ENCODE results near the gene USP6NL. TPM values are rescaled to one million over a fixed set of nuclear protein-coding genes. Genes with fewer than 3 reads are reported as not detected.

USP6NL gene
- total and polyA plus RNA-seq, 10 of the 15 experiments (the other 5 are each of a cell fraction or from before 2014, with no cell fraction given), result 4.0 to 27.7 (median 18.2) TPM

- Histone ChIP-seq H2AFZ (ENCODE audit: control insufficient read depth, low read depth, low read length) (no peak overlapping the region), H3K4me1 (ENCODE audit: control insufficient read depth, insufficient read depth, low read length) (peaks cover 26% of the 10 kb centered on the region), H3K4me3 (no peak overlapping the region), H3K9me3 (replicated peaks; ENCODE audit: control insufficient read depth, insufficient read depth, low read length) (no peaks in the 10 kb centered on the region), H3K9ac (ENCODE audit: control insufficient read depth, insufficient read depth, low read length) (no peak overlapping the region), H3K36me3 (ENCODE audit: control insufficient read depth in 2 of 2, insufficient read depth in 2 of 2, low read length in 1 of 2) (no peaks in the 10 kb centered on the region), H4K20me1 (ENCODE audit: control insufficient read depth, insufficient read depth) (no peaks in the 10 kb centered on the region), H3K4me2 (ENCODE audit: control insufficient read depth, insufficient read depth) (no peak overlapping the region), H3K79me2 (ENCODE audit: control insufficient read depth, insufficient read depth, low read length) (no peaks in the 10 kb centered on the region), H3K27ac (ENCODE audit: control insufficient read depth, insufficient read depth) (no peak overlapping the region), H3K27me3 (replicated peaks in 1 of 2; ENCODE audit: control insufficient read depth in 2 of 2, insufficient read depth in 2 of 2, low read length in 1 of 2) (no peaks in the 10 kb centered on the region)
- intact Hi-C loops (cut with micrococcal nuclease; ENCODE audit: unreplicated experiment), result loop anchor here (5.0 kb wide), 1 partner anchor 53 kb away; no protein-coding TSS in a partner anchor
- 82% methylated on average over 6 of the region's 6 CpGs for WGBS (ENCODE audit: insufficient coverage, insufficient replicate concordance, low lambda C conversion rate, missing lambda C conversion rate)
- SMC1A ChIA-PET (ENCODE audit: uncharacterized antibody, unreplicated experiment), result interaction anchor here (1.2 kb wide), 1 partner anchor 53 kb away, joined by 3 read pairs; no protein-coding TSS in a partner anchor
- RAD21 ChIA-PET (ENCODE audit: unreplicated experiment), result no interaction called here
- POLR2A ChIA-PET, result interaction anchor here (0.7 kb wide), 1 partner anchor 18 kb away, joined by 4 read pairs; no protein-coding TSS in a partner anchor
- no TSS peak for BruUV-seq (replicated peaks)
- no peak for DNase-seq (ENCODE audit: low read depth, low spot score)
- CTCF ChIA-PET, result interaction anchor here (0.6 kb wide), 1 partner anchor 53 kb away, joined by 3 read pairs; no protein-coding TSS in a partner anchor
- no peak for ATAC-seq
- no peak for FAIRE-seq
- TF ChIP-seq PKNOX1 (IDR thresholded peaks at IDR 0.05), result no peak
- no peak for TF ChIP-seq NKRF (conservative IDR thresholded peaks at IDR 0.05)
- TF ChIP-seq SMARCA5 (IDR thresholded peaks at IDR 0.05), result no peak
- TF ChIP-seq ZNF217 (IDR thresholded peaks at IDR 0.05), result no peak
- no peak for TF ChIP-seq SUZ12 (IDR thresholded peaks at IDR 0.05; ENCODE audit: unreplicated experiment)
- no peak for TF ChIP-seq TCF7 (IDR thresholded peaks at IDR 0.05; ENCODE audit: borderline replicate concordance)
- no peak for TF ChIP-seq ELK1 (IDR thresholded peaks at IDR 0.05; ENCODE audit: low read depth, low read length)
- no peak for TF ChIP-seq YBX1 (IDR thresholded peaks at IDR 0.05)
- TF ChIP-seq CHD1 (IDR thresholded peaks at IDR 0.05; ENCODE audit: low read depth, low read length), result no peak
- no peak for TF ChIP-seq BCL3 (IDR thresholded peaks at IDR 0.05; ENCODE audit: borderline replicate concordance, insufficient read depth, low read depth, low read length, poor library complexity, severe bottlenecking)
- TF ChIP-seq SIN3A (IDR thresholded peaks at IDR 0.05; ENCODE audit: low read depth, low read length), result no peak
- TF ChIP-seq KDM1A (IDR thresholded peaks at IDR 0.05; ENCODE audit: borderline replicate concordance), result no peak
- TF ChIP-seq SPI1 (IDR thresholded peaks at IDR 0.05; ENCODE audit: borderline replicate concordance, insufficient read depth, low read depth, low read length), result no peak
- no peak for TF ChIP-seq EED (IDR thresholded peaks at IDR 0.05; ENCODE audit: low read depth)
- no peak for TF ChIP-seq NFYA (IDR thresholded peaks at IDR 0.05; ENCODE audit: borderline replicate concordance, low read depth, low read length)
- TF ChIP-seq FOXK2 (IDR thresholded peaks at IDR 0.05), result no peak
- in situ Hi-C loops (cut with MboI), result no loop called here
Observed at GRCh38 chr10:11629731-11630130, 18.3 kb upstream of the USP6NL start.

Measured in GM12878 (cell line).